Measurements from ENCODE around the gene UTS2.

GRCh38 chr1:7821282-7821681 lies 31.6 kb downstream of the UTS2 start:
- TF ChIP-seq CTCF (IDR thresholded peaks at IDR 0.05) (no peak), EP300 (IDR thresholded peaks at IDR 0.05; ENCODE audit: low read depth) (no peak)
